Measurements from ENCODE around the gene DR1. TPM values are rescaled to one million over a fixed set of nuclear protein-coding genes. Genes with fewer than 3 reads are reported as not detected.

The DR1 gene
- polyA plus RNA-seq, 4 donors = 10.3 to 43.0 (median 16.0) TPM

DNA sequence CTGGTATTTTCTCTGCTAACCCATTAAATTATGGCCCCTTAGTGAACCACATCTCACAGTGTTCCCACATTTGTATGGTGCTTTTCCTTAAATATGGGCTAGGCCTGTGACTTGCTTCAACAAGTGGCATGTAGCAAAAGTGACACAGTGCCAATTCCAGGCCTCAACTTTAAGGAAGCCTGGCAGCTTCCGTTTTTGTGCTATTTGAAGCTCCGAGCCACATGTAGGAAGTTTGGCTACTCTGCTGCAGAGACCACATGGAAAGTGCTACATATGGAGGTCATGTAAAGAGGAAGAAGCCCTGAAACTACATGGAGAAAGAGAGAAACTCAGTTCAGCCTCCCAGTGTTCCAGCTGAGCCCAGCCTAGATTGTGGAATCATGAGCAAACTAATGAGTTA lies 28.5 kb upstream of the DR1 start:
- H3K36me3 ChIP-seq (ENCODE audit: control insufficient read depth in 3 of 3, insufficient read depth in 2 of 3, low read depth in 1 of 3, low read length in 3 of 3) = peaks cover 0 to 2% (median 0%) of the 10 kb centered on the region in 3 donors
- H3K27ac ChIP-seq (ENCODE audit: low read depth in 1 of 3, low read length in 2 of 3) = no peak overlapping the region
- WGBS, 3 donors = 57 to 88% (median 65%) methylated on average over 2 of the region's 2 CpGs
- no peaks in the 10 kb centered on the region for H3K27me3 ChIP-seq (ENCODE audit: control insufficient read depth in 3 of 3, insufficient read depth in 3 of 3, low read length in 3 of 3)
- no peaks in the 10 kb centered on the region for H3K4me1 ChIP-seq (ENCODE audit: control insufficient read depth in 3 of 3, insufficient read depth in 2 of 3, low read depth in 1 of 3, low read length in 2 of 3)
- no peak for DNase-seq
- FAIRE-seq = no peak
- no peaks in the 10 kb centered on the region for H3K9me3 ChIP-seq (ENCODE audit: control insufficient read depth in 2 of 2, insufficient read depth in 1 of 2, low read depth in 1 of 2, low read length in 1 of 2)
- no peak overlapping the region for H3K4me3 ChIP-seq (ENCODE audit: low read depth in 1 of 3, low read length in 3 of 3)

DNA sequence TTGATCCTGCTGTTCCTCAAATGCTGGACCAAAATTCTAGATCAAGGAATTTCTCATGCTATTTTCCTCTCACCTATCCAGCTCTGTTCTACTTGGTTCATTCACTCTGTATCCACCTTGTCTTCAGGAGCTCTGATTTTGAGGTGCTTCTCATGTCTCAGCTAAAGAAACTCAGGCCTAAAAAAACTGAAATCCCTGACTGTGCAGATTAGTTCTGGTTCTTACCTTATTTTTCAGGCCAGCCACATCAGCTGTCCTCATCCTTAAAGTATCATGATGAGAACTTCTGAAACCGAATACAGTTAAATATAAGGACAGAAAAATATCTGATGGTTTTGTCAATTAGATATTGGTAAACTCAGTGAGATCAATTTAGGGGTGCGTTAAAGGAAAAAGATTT lies 27.8 kb upstream of the DR1 start:
- no peaks in the 10 kb centered on the region for H3K9me3 ChIP-seq (ENCODE audit: control insufficient read depth in 2 of 2, insufficient read depth in 1 of 2, low read depth in 1 of 2, low read length in 1 of 2)
- H3K4me1 ChIP-seq (ENCODE audit: control insufficient read depth in 3 of 3, insufficient read depth in 2 of 3, low read depth in 1 of 3, low read length in 2 of 3) = no peaks in the 10 kb centered on the region
- H3K27ac ChIP-seq (ENCODE audit: low read depth in 1 of 3, low read length in 2 of 3) = no peak overlapping the region
- WGBS, 3 donors = 97 to 100% (median 98%) methylated on average over 2 of the region's 2 CpGs
- no peaks in the 10 kb centered on the region for H3K27me3 ChIP-seq (ENCODE audit: control insufficient read depth in 3 of 3, insufficient read depth in 3 of 3, low read length in 3 of 3)
- H3K4me3 ChIP-seq (ENCODE audit: low read depth in 1 of 3, low read length in 3 of 3) = no peak overlapping the region
- DNase-seq = no peak
- FAIRE-seq = no peak
- H3K36me3 ChIP-seq (ENCODE audit: control insufficient read depth in 3 of 3, insufficient read depth in 2 of 3, low read depth in 1 of 3, low read length in 3 of 3) = peaks cover 0 to 2% (median 0%) of the 10 kb centered on the region in 3 donors

GRCh38 chr1:93321720-93322119 lies 24.0 kb upstream of the DR1 start:
- Histone ChIP-seq H3K27me3 (ENCODE audit: control insufficient read depth in 3 of 3, insufficient read depth in 3 of 3, low read length in 3 of 3) (no peaks in the 10 kb centered on the region), H3K4me3 (ENCODE audit: low read depth in 1 of 3, low read length in 3 of 3) (no peak overlapping the region), H3K27ac (ENCODE audit: low read depth in 1 of 3, low read length in 2 of 3) (no peak overlapping the region), H3K9me3 (ENCODE audit: control insufficient read depth in 2 of 2, insufficient read depth in 1 of 2, low read depth in 1 of 2, low read length in 1 of 2) (no peaks in the 10 kb centered on the region), H3K4me1 (ENCODE audit: control insufficient read depth in 3 of 3, insufficient read depth in 2 of 3, low read depth in 1 of 3, low read length in 2 of 3) (peaks cover 0 to 2% (median 2%) of the 10 kb centered on the region in 3 donors), H3K36me3 (ENCODE audit: control insufficient read depth in 3 of 3, insufficient read depth in 2 of 3, low read depth in 1 of 3, low read length in 3 of 3) (peaks cover 0 to 2% (median 0%) of the 10 kb centered on the region in 3 donors)
- 38 to 79% (median 62%) methylated on average over 1 of the region's 1 CpG for WGBS, 3 donors
- FAIRE-seq (no peak), DNase-seq (peak; percentile 34 to 70)

- no peak for DNase-seq
- 89 to 96% (median 95%) methylated on average over 3 of the region's 3 CpGs for WGBS, 3 donors
These were observed 23.4 kb upstream of the DR1 start for GRCh38 chr1:93322349-93322748.

DNA sequence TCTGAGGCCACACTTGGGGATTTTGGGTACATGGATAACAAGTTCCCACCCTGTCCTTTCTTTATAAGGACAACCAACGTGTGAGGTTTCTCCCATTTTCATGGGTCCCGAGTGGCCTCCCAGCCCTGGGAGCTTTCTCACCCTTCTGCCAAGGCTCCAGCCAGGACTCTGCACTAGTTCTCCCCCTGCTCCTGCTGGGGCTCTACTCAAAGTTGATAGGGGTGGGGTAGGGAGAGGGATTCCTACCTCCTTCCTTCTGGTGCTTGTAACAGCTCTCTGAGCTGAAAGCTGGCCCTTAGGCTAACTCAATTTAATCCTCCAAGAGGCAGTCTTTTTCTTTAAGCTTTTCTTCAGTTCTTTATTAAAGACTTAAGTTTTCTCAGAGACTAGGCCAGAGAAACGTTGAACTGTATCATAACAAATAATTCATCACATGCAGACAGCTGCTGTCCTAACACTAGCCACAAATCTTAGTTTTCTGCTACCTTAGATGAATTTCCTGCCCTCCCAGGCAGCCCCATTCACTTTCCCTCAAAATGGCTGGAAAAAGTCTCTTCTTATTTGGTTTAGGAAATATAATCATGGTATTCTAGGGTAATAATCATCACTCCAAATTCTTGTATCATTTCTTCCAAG lies 22.4 kb upstream of the DR1 start:
- DNase-seq (no peak), FAIRE-seq (no peak)
- 63 to 84% (median 84%) methylated on average over 3 of the region's 3 CpGs for WGBS, 3 donors
- Histone ChIP-seq H3K9me3 (ENCODE audit: control insufficient read depth in 2 of 2, insufficient read depth in 1 of 2, low read depth in 1 of 2, low read length in 1 of 2) (no peaks in the 10 kb centered on the region), H3K4me1 (ENCODE audit: control insufficient read depth in 3 of 3, insufficient read depth in 2 of 3, low read depth in 1 of 3, low read length in 2 of 3) (peaks cover 0 to 2% (median 2%) of the 10 kb centered on the region in 3 donors), H3K27ac (ENCODE audit: low read depth in 1 of 3, low read length in 2 of 3) (no peak overlapping the region), H3K36me3 (ENCODE audit: control insufficient read depth in 3 of 3, insufficient read depth in 2 of 3, low read depth in 1 of 3, low read length in 3 of 3) (no peaks in the 10 kb centered on the region), H3K4me3 (ENCODE audit: low read depth in 1 of 3, low read length in 3 of 3) (no peak overlapping the region), H3K27me3 (ENCODE audit: control insufficient read depth in 3 of 3, insufficient read depth in 3 of 3, low read length in 3 of 3) (no peaks in the 10 kb centered on the region)

More at GRCh38 chr1:93322349-93322748, 23.4 kb upstream of the DR1 start:
- Histone ChIP-seq H3K4me3 (ENCODE audit: low read depth in 1 of 3, low read length in 3 of 3) (no peak overlapping the region), H3K4me1 (ENCODE audit: control insufficient read depth in 3 of 3, insufficient read depth in 2 of 3, low read depth in 1 of 3, low read length in 2 of 3) (peaks cover 0 to 2% (median 2%) of the 10 kb centered on the region in 3 donors), H3K27ac (ENCODE audit: low read depth in 1 of 3, low read length in 2 of 3) (no peak overlapping the region), H3K27me3 (ENCODE audit: control insufficient read depth in 3 of 3, insufficient read depth in 3 of 3, low read length in 3 of 3) (no peaks in the 10 kb centered on the region), H3K36me3 (ENCODE audit: control insufficient read depth in 3 of 3, insufficient read depth in 2 of 3, low read depth in 1 of 3, low read length in 3 of 3) (no peaks in the 10 kb centered on the region), H3K9me3 (ENCODE audit: control insufficient read depth in 2 of 2, insufficient read depth in 1 of 2, low read depth in 1 of 2, low read length in 1 of 2) (no peaks in the 10 kb centered on the region)
- FAIRE-seq = no peak

- Histone ChIP-seq H3K9me3 (ENCODE audit: control insufficient read depth in 2 of 2, insufficient read depth in 1 of 2, low read depth in 1 of 2, low read length in 1 of 2) (no peaks in the 10 kb centered on the region), H3K36me3 (ENCODE audit: control insufficient read depth in 3 of 3, insufficient read depth in 2 of 3, low read depth in 1 of 3, low read length in 3 of 3) (no peaks in the 10 kb centered on the region), H3K4me3 (ENCODE audit: low read depth in 1 of 3, low read length in 3 of 3) (no peak overlapping the region), H3K27me3 (ENCODE audit: control insufficient read depth in 3 of 3, insufficient read depth in 3 of 3, low read length in 3 of 3) (no peaks in the 10 kb centered on the region), H3K4me1 (ENCODE audit: control insufficient read depth in 3 of 3, insufficient read depth in 2 of 3, low read depth in 1 of 3, low read length in 2 of 3) (peaks cover 0 to 2% (median 2%) of the 10 kb centered on the region in 3 donors), H3K27ac (ENCODE audit: low read depth in 1 of 3, low read length in 2 of 3) (peak overlapping the region in 2 of 3 donors; percentile 27 to 32)
- DNase-seq = peak; percentile 22 to 68
- FAIRE-seq = no peak
- 11 to 58% (median 33%) methylated on average over 8 of the region's 8 CpGs for WGBS, 3 donors
These were observed 20.9 kb upstream of the DR1 start for GRCh38 chr1:93324486-93325464.

- DNase-seq (peak; percentile 39 to 52), FAIRE-seq (no peak)
- Histone ChIP-seq H3K36me3 (ENCODE audit: control insufficient read depth in 3 of 3, insufficient read depth in 2 of 3, low read depth in 1 of 3, low read length in 3 of 3) (no peaks in the 10 kb centered on the region), H3K4me1 (ENCODE audit: control insufficient read depth in 3 of 3, insufficient read depth in 2 of 3, low read depth in 1 of 3, low read length in 2 of 3) (peaks cover 0 to 2% (median 0%) of the 10 kb centered on the region in 3 donors), H3K27me3 (ENCODE audit: control insufficient read depth in 3 of 3, insufficient read depth in 3 of 3, low read length in 3 of 3) (no peaks in the 10 kb centered on the region), H3K27ac (ENCODE audit: low read depth in 1 of 3, low read length in 2 of 3) (no peak overlapping the region), H3K9me3 (ENCODE audit: control insufficient read depth in 2 of 2, insufficient read depth in 1 of 2, low read depth in 1 of 2, low read length in 1 of 2) (no peaks in the 10 kb centered on the region), H3K4me3 (ENCODE audit: low read depth in 1 of 3, low read length in 3 of 3) (no peak overlapping the region)
- WGBS, 3 donors = 52 to 73% (median 73%) methylated on average over 3 of the region's 3 CpGs
These were observed 16.6 kb upstream of the DR1 start for GRCh38 chr1:93328809-93329760.

- WGBS, 3 donors = 41 to 61% (median 42%) methylated on average over 1 of the region's 1 CpG
- no peaks in the 10 kb centered on the region for H3K27me3 ChIP-seq (ENCODE audit: control insufficient read depth in 3 of 3, insufficient read depth in 3 of 3, low read length in 3 of 3)
- H3K27ac ChIP-seq (ENCODE audit: low read depth in 1 of 3, low read length in 2 of 3) = no peak overlapping the region
- H3K4me1 ChIP-seq (ENCODE audit: control insufficient read depth in 3 of 3, insufficient read depth in 2 of 3, low read depth in 1 of 3, low read length in 2 of 3) = no peaks in the 10 kb centered on the region
- no peaks in the 10 kb centered on the region for H3K36me3 ChIP-seq (ENCODE audit: control insufficient read depth in 3 of 3, insufficient read depth in 2 of 3, low read depth in 1 of 3, low read length in 3 of 3)
- no peak for DNase-seq
- H3K4me3 ChIP-seq (ENCODE audit: low read depth in 1 of 3, low read length in 3 of 3) = no peak overlapping the region
- no peaks in the 10 kb centered on the region for H3K9me3 ChIP-seq (ENCODE audit: control insufficient read depth in 2 of 2, insufficient read depth in 1 of 2, low read depth in 1 of 2, low read length in 1 of 2)
- FAIRE-seq = no peak
These were observed 15.5 kb upstream of the DR1 start for GRCh38 chr1:93330196-93330595.
